Breast epithelium (tissue), 4 donors: ENCODE results near the gene UMAD1. TPM values are rescaled to one million over a fixed set of nuclear protein-coding genes. Genes with fewer than 3 reads are reported as not detected.

ENCODE experiments used
- DNase-seq, 2 donors: peaks; one replicate each; pipeline ENCODE4 v3.0.0-alpha.2; 2019; ENCODE audit warnings: low spot score in 2 of 2
- H3K27ac ChIP-seq, 2 donors: fragments of 200-600 bp; sonication (generic) in 1 of 2; one replicate each; pipeline ENCODE4 v1.5.1; 2016 to 2019; ENCODE audit warnings: mild to moderate bottlenecking in 1 of 2
- H3K27me3 ChIP-seq, 2 donors: fragments of 200-600 bp; sonication (generic) in 1 of 2; one replicate each; pipeline versions ENCODE4 v1.5.1 to v1.6.0; 2017 to 2019; ENCODE audit warnings: control low read depth in 1 of 2, mild to moderate bottlenecking in 1 of 2
- H3K36me3 ChIP-seq: fragments of 200-600 bp; one replicate; pipeline ENCODE4 v1.5.1; 2019
- H3K4me1 ChIP-seq, 2 donors: fragments of 200-600 bp; sonication (generic); one replicate each; pipeline ENCODE4 v1.5.1; 2016 to 2019; ENCODE audit warnings: control low read depth in 1 of 2
- H3K4me3 ChIP-seq, 3 donors: fragments of 200-600 bp; sonication (generic); 1 replicate in 2 of 3; 2 replicates in 1 of 3; pipeline ENCODE4 v1.5.1; 2016 to 2019; ENCODE audit warnings: mild to moderate bottlenecking in 3 of 3, moderate library complexity in 2 of 3
- H3K9me3 ChIP-seq, 2 donors: fragments of 200-600 bp; sonication (generic) in 1 of 2; one replicate each; pipeline ENCODE4 v1.5.1; 2016 to 2019; ENCODE audit warnings: control low read depth in 1 of 2
- CTCF ChIP-seq, 3 donors: fragments of 450-650 bp; IDR thresholded peaks; one replicate each; pipeline ENCODE4 v1.5.1; 2016 to 2017; ENCODE audit warnings: antibody characterized with exemption in 3 of 3, mild to moderate bottlenecking in 3 of 3, moderate library complexity in 3 of 3
- POLR2A ChIP-seq: fragments of 450-650 bp; IDR thresholded peaks from one replicate; pipeline ENCODE4 v1.6.1; 2016; ENCODE audit warnings: antibody characterized with exemption, mild to moderate bottlenecking, moderate library complexity
- POLR2AphosphoS5 ChIP-seq, 3 donors: sonication (generic); formaldehyde crosslinking; IDR thresholded peaks; one replicate each; pipeline ENCODE4 v1.6.1; 2017; ENCODE audit warnings: antibody characterized with exemption in 3 of 3
- intact Hi-C: fragments of 100-400 bp; cut with DNase I; formaldehyde crosslinking; loops from one replicate; pipeline ENCODE4 v1.15.1; 2023; ENCODE audit warnings: low total_unique reads
- total RNA-seq, 3 donors: library from RNA; depleted of rRNA; stranded (reverse); fragments of >200 nt; gene quantifications; one replicate each; pipeline ENCODE4 v1.1.0, GENCODE V29; 2016

The UMAD1 gene
- total RNA-seq, 3 donors from 2014 or later = 13.6 to 25.6 (median 17.7) TPM

DNA sequence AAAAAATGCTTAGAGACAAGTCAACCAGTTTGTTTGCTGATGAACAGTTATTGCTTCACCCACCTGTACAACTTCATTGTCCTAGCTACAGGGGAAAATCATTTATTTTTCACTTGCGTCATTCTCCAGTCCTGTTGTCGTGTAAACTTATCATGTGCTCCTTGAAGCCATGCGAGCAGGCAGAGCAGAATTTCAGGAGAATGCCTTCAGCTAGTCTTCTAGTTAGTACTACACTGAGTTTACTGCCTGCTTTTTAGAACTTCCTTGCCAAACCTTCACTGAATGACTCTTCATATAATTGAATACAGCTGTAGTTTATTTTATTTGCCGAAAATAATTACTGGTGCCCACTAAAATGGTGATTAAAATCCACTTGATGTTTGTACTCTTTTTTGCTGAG, 62.3 kb downstream of the UMAD1 start:
- TF ChIP-seq POLR2AphosphoS5 (IDR thresholded peaks at IDR 0.05) (no peak), CTCF (IDR thresholded peaks at IDR 0.05) (no peak), POLR2A (no peak)
- no peaks in the 10 kb centered on the region for H3K27me3 ChIP-seq
- no peak overlapping the region for H3K27ac ChIP-seq
- no peaks in the 10 kb centered on the region for H3K9me3 ChIP-seq
- intact Hi-C loops = no loop called here
- H3K4me3 ChIP-seq = no peak overlapping the region
- no peak for DNase-seq
- peaks cover 0 to 9% of the 10 kb centered on the region in 2 donors for H3K4me1 ChIP-seq
- H3K36me3 ChIP-seq = no peaks in the 10 kb centered on the region

DNA sequence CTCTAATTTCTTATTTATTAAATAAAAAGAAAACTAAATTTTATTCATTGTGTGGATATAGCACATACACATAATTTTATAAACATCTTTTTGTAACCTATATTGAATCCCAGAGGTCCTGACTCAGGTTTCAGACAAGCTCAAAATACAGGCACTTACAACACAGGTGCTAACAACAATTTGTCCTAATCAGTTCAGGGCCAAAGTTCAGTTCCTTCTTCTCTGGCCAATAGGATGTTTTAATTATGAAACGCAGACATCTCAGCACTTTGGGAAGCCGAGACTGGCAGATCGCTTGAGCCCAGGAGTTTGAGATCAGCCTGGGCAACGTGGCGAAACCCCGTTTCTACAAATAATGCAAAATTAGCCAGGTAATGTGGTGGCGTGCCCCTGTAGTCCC, 62.9 kb downstream of the UMAD1 start:
- intact Hi-C loops = no loop called here
- Histone ChIP-seq H3K27me3 (no peaks in the 10 kb centered on the region), H3K9me3 (no peaks in the 10 kb centered on the region), H3K4me1 (peaks cover 0 to 9% of the 10 kb centered on the region in 2 donors), H3K36me3 (no peaks in the 10 kb centered on the region), H3K27ac (no peak overlapping the region), H3K4me3 (no peak overlapping the region)
- DNase-seq = no peak
- TF ChIP-seq CTCF (IDR thresholded peaks at IDR 0.05) (no peak), POLR2AphosphoS5 (IDR thresholded peaks at IDR 0.05) (no peak), POLR2A (no peak)

- Histone ChIP-seq H3K4me3 (no peak overlapping the region), H3K36me3 (no peaks in the 10 kb centered on the region), H3K9me3 (no peaks in the 10 kb centered on the region), H3K4me1 (peaks cover 0 to 9% of the 10 kb centered on the region in 2 donors), H3K27ac (no peak overlapping the region), H3K27me3 (no peaks in the 10 kb centered on the region)
- TF ChIP-seq POLR2AphosphoS5 (IDR thresholded peaks at IDR 0.05) = no peak
- no peak for TF ChIP-seq POLR2A
- TF ChIP-seq CTCF (IDR thresholded peaks at IDR 0.05) = no peak
- DNase-seq = no peak
- intact Hi-C loops = no loop called here
Measured at GRCh38 chr7:7704867-7705266, 64.3 kb downstream of the UMAD1 start.

- intact Hi-C loops = no loop called here
- Histone ChIP-seq H3K27ac (no peak overlapping the region), H3K9me3 (no peaks in the 10 kb centered on the region), H3K27me3 (no peaks in the 10 kb centered on the region), H3K36me3 (no peaks in the 10 kb centered on the region), H3K4me3 (no peak overlapping the region), H3K4me1 (peaks cover 0 to 9% of the 10 kb centered on the region in 2 donors)
- no peak for DNase-seq
- no peak for TF ChIP-seq POLR2AphosphoS5 (IDR thresholded peaks at IDR 0.05)
- no peak for TF ChIP-seq POLR2A
- TF ChIP-seq CTCF (IDR thresholded peaks at IDR 0.05) = no peak
Measured at GRCh38 chr7:7705318-7705717, 64.8 kb downstream of the UMAD1 start.

DNA sequence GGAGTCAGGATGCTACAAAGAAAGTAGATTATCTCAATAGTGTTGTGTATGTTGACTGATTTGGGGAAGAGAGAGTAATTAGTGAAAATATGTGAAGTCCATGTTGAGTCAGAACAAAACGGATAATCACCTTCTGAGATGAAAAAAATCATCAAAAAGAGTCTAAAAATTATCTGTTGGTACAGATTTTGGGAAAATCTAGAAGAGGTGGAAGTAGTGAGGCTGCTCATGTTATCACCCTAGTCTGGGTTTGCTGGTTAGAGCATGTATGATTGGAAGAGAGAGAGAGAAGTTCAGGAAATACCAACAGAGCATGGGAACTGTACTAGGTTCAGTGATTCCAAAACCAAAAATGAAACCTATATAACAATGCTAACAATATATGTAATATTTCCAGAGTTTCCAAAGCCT, 65.6 kb downstream of the UMAD1 start:
- intact Hi-C loops = no loop called here
- TF ChIP-seq POLR2AphosphoS5 (IDR thresholded peaks at IDR 0.05) (no peak), CTCF (IDR thresholded peaks at IDR 0.05) (no peak), POLR2A (no peak)
- peaks cover 0 to 9% of the 10 kb centered on the region in 2 donors for H3K4me1 ChIP-seq
- no peaks in the 10 kb centered on the region for H3K36me3 ChIP-seq
- no peaks in the 10 kb centered on the region for H3K27me3 ChIP-seq
- H3K27ac ChIP-seq = no peak overlapping the region
- H3K9me3 ChIP-seq = no peaks in the 10 kb centered on the region
- H3K4me3 ChIP-seq = no peak overlapping the region
- DNase-seq = no peak
